Neural progenitor cell (in vitro differentiated cells): ENCODE results near the gene CMAS. TPM values are rescaled to one million over a fixed set of nuclear protein-coding genes. Genes with fewer than 3 reads are reported as not detected.
"Not testable (repeated sequence)": the region's sequence is repeated elsewhere in the genome, so short reads cannot be mapped to it uniquely, and the experiment has no call there.

Source experiments
- DNase-seq: peaks from one replicate; pipeline ENCODE4 v3.0.0-alpha.2; 2016; ENCODE audit warnings: low spot score
- H2AFZ ChIP-seq: fragments of 200-600 bp; sonication (generic); replicated peaks from 2 replicates; pipeline ENCODE4 v1.6.1; 2016; ENCODE audit warnings: antibody characterized with exemption
- H3F3A ChIP-seq: fragments of 200-600 bp; sonication (generic); 2 replicates; pipeline ENCODE4 v1.6.1; 2016; ENCODE audit warnings: antibody characterized with exemption, low read depth
- H3K27ac ChIP-seq: fragments of 200-600 bp; sonication (generic); 2 replicates; pipeline ENCODE4 v1.5.1; 2016; ENCODE audit warnings: mild to moderate bottlenecking
- H3K27me3 ChIP-seq: fragments of 200-600 bp; sonication (generic); 2 replicates; pipeline ENCODE4 v1.6.1; 2016; ENCODE audit warnings: mild to moderate bottlenecking, moderate library complexity
- H3K36me3 ChIP-seq: fragments of 200-600 bp; sonication (generic); 2 replicates; pipeline ENCODE4 v1.5.1; 2016
- H3K4me1 ChIP-seq: fragments of 200-600 bp; sonication (generic); 2 replicates; pipeline ENCODE4 v1.6.1; 2016; ENCODE audit warnings: mixed run types
- H3K4me2 ChIP-seq: fragments of 200-600 bp; sonication (generic); 2 replicates; pipeline ENCODE4 v1.6.1; 2016
- H3K4me3 ChIP-seq: fragments of 200-600 bp; sonication (generic); 2 replicates; pipeline ENCODE4 v1.5.1; 2016
- H3K79me2 ChIP-seq: fragments of 200-600 bp; sonication (generic); 2 replicates; pipeline ENCODE4 v1.6.1; 2016; ENCODE audit warnings: low read depth
- H3K9ac ChIP-seq: fragments of 200-600 bp; sonication (generic); 2 replicates; pipeline ENCODE4 v1.6.1; 2016
- H3K9me3 ChIP-seq: fragments of 200-600 bp; sonication (generic); 2 replicates; pipeline ENCODE4 v1.5.1; 2016; ENCODE audit warnings: low read depth
- H4K20me1 ChIP-seq: fragments of 200-600 bp; sonication (generic); 2 replicates; pipeline ENCODE4 v1.6.1; 2016; ENCODE audit warnings: low read depth
- H3K27ac Mint-ChIP-seq: 3 replicates; pipeline ENCODE4 v1.8.0; 2021; ENCODE audit warnings: mixed read lengths
- H3K27me3 Mint-ChIP-seq: 2 replicates; pipeline ENCODE4 v1.8.0; 2022; ENCODE audit warnings: low read depth, mild to moderate bottlenecking, inconsistent platforms, moderate library complexity, mixed read lengths; ENCODE audit not compliant: insufficient read depth
- H3K36me3 Mint-ChIP-seq: 3 replicates; pipeline ENCODE4 v1.8.0; 2021; ENCODE audit warnings: mixed read lengths
- H3K4me1 Mint-ChIP-seq: 3 replicates; pipeline ENCODE4 v1.8.0; 2021; ENCODE audit warnings: mixed read lengths
- H3K4me3 Mint-ChIP-seq: 3 replicates; pipeline ENCODE4 v1.8.0; 2021; ENCODE audit warnings: mild to moderate bottlenecking, moderate library complexity, mixed read lengths
- H3K9me3 Mint-ChIP-seq: 3 replicates; pipeline ENCODE4 v1.8.0; 2020; ENCODE audit warnings: mixed read lengths
- CTCF ChIP-seq: fragments of 200-600 bp; sonication (generic); IDR thresholded peaks from 2 replicates; pipeline ENCODE4 v1.5.1; 2017; ENCODE audit warnings: antibody characterized with exemption, mild to moderate bottlenecking
- EZH2 ChIP-seq: fragments of 200-600 bp; sonication (generic); IDR thresholded peaks from 2 replicates; pipeline ENCODE4 v1.6.1; 2017; ENCODE audit warnings: antibody characterized with exemption, mild to moderate bottlenecking, moderate library complexity
- EZH2phosphoT487 ChIP-seq: fragments of 200-600 bp; sonication (generic); IDR thresholded peaks from 2 replicates; pipeline ENCODE4 v1.6.1; 2017; ENCODE audit warnings: antibody characterized with exemption
- total RNA-seq: library from RNA; depleted of rRNA; stranded (reverse); fragments of >200 nt; gene quantifications from 2 replicates; pipeline ENCODE4 v1.2.3, GENCODE V29; 2015; ENCODE audit warnings: low replicate concordance

Gene CMAS
- total RNA-seq, 1 donor from 2014 or later, result 38.2 TPM

GRCh38 chr12:22016982-22017381 is 29.0 kb upstream of the CMAS start:
- Histone ChIP-seq H2AFZ (no peak overlapping the region), H3K27ac (no peak overlapping the region), H4K20me1 (no peaks in the 10 kb centered on the region), H3F3A (no peaks in the 10 kb centered on the region), H3K4me1 (no peaks in the 10 kb centered on the region), H3K9ac (no peak overlapping the region), H3K4me2 (no peak overlapping the region), H3K9me3 (no peaks in the 10 kb centered on the region), H3K79me2 (no peaks in the 10 kb centered on the region), H3K36me3 (no peaks in the 10 kb centered on the region), H3K27me3 (no peaks in the 10 kb centered on the region), H3K4me3 (no peak overlapping the region)
- H3K4me1 Mint-ChIP-seq, result no peaks in the 10 kb centered on the region
- H3K27ac Mint-ChIP-seq, result no peak overlapping the region
- H3K27me3 Mint-ChIP-seq, result no peaks in the 10 kb centered on the region
- DNase-seq, result no peak
- no peak overlapping the region for H3K4me3 Mint-ChIP-seq
- H3K36me3 Mint-ChIP-seq, result no peaks in the 10 kb centered on the region
- TF ChIP-seq CTCF (no peak), EZH2phosphoT487 (no peak), EZH2 (no peak)
- no peaks in the 10 kb centered on the region for H3K9me3 Mint-ChIP-seq

- TF ChIP-seq EZH2phosphoT487 (no peak), CTCF (peak; percentile 52)
- H3K4me3 Mint-ChIP-seq, result no peak overlapping the region
- H3K9me3 Mint-ChIP-seq, result peaks cover 8% of the 10 kb centered on the region
- Histone ChIP-seq H3K9ac (no peak overlapping the region), H3K27ac (no peak overlapping the region), H3K36me3 (no peaks in the 10 kb centered on the region), H3K79me2 (no peaks in the 10 kb centered on the region), H4K20me1 (no peaks in the 10 kb centered on the region), H2AFZ (no peak overlapping the region), H3K9me3 (no peaks in the 10 kb centered on the region), H3K4me3 (no peak overlapping the region), H3F3A (no peaks in the 10 kb centered on the region), H3K4me1 (no peaks in the 10 kb centered on the region), H3K27me3 (no peaks in the 10 kb centered on the region), H3K4me2 (no peak overlapping the region)
- no peaks in the 10 kb centered on the region for H3K4me1 Mint-ChIP-seq
- no peaks in the 10 kb centered on the region for H3K36me3 Mint-ChIP-seq
- no peaks in the 10 kb centered on the region for H3K27me3 Mint-ChIP-seq
- H3K27ac Mint-ChIP-seq, result no peak overlapping the region
- DNase-seq, result no peak
These were observed 27.2 kb upstream of the CMAS start for GRCh38 chr12:22018860-22019259.

- not testable (repeated sequence) for H2AFZ ChIP-seq, H4K20me1 ChIP-seq, H3K9me3 ChIP-seq, DNase-seq, H3K79me2 ChIP-seq, H3K27me3 ChIP-seq, H3K9ac ChIP-seq, H3K27me3 Mint-ChIP-seq, H3K4me2 ChIP-seq, H3K4me3 Mint-ChIP-seq, H3K36me3 ChIP-seq, H3K27ac ChIP-seq, H3K4me1 Mint-ChIP-seq, H3K4me1 ChIP-seq, H3K27ac Mint-ChIP-seq, H3K4me3 ChIP-seq, H3K36me3 Mint-ChIP-seq, H3F3A ChIP-seq
- H3K9me3 Mint-ChIP-seq, result peaks cover 20% of the 10 kb centered on the region
These were observed 22.5 kb upstream of the CMAS start for GRCh38 chr12:22023489-22023888.

GRCh38 chr12:22029491-22029890 is 16.5 kb upstream of the CMAS start:
- Histone ChIP-seq H3K4me3 (no peak overlapping the region), H3K79me2 (no peaks in the 10 kb centered on the region), H3K27ac (no peak overlapping the region), H3K9ac (no peak overlapping the region), H3K27me3 (no peaks in the 10 kb centered on the region), H3F3A (no peaks in the 10 kb centered on the region), H2AFZ (no peak overlapping the region), H3K9me3 (no peaks in the 10 kb centered on the region), H3K36me3 (no peaks in the 10 kb centered on the region), H3K4me2 (no peak overlapping the region), H4K20me1 (no peaks in the 10 kb centered on the region), H3K4me1 (no peaks in the 10 kb centered on the region)
- Mint-ChIP-seq H3K27me3 (no peaks in the 10 kb centered on the region), H3K4me1 (no peaks in the 10 kb centered on the region), H3K36me3 (no peaks in the 10 kb centered on the region), H3K4me3 (no peak overlapping the region), H3K9me3 (peaks cover 7% of the 10 kb centered on the region), H3K27ac (no peak overlapping the region)
- no peak for DNase-seq
- TF ChIP-seq EZH2, result no peak
- no peak for TF ChIP-seq EZH2phosphoT487
- no peak for TF ChIP-seq CTCF
